GM23338 (cell line): ENCODE data around the gene CD3D. TPM values are rescaled to one million over a fixed set of nuclear protein-coding genes. Genes with fewer than 3 reads are reported as not detected.

Experiments
- ATAC-seq: fragments of 200-7000 bp; cut with Tn5 transposase; 3 replicates; pipeline ENCODE4 v1.9.1; 2020
- DNase-seq: peaks from one replicate; pipeline ENCODE4 v3.0.0-alpha.2; 2015; ENCODE audit warnings: low spot score
- H2AFZ ChIP-seq: fragments of 200-600 bp; sonication (generic); 2 replicates; pipeline ENCODE4 v1.8.0; 2016; ENCODE audit warnings: antibody characterized with exemption, mild to moderate bottlenecking, moderate library complexity
- H3F3A ChIP-seq: fragments of 200-600 bp; sonication (generic); replicated peaks from 2 replicates; pipeline ENCODE4 v1.8.0; 2017; ENCODE audit warnings: antibody characterized with exemption, mixed run types, low read depth
- H3K27ac ChIP-seq: fragments of 200-600 bp; sonication (generic); 2 replicates; pipeline ENCODE4 v1.6.1; 2016; ENCODE audit warnings: low read depth
- H3K27me3 ChIP-seq: fragments of 200-600 bp; sonication (generic); 2 replicates; pipeline ENCODE4 v1.8.0; 2016; ENCODE audit warnings: mild to moderate bottlenecking, mixed run types, moderate library complexity; ENCODE audit not compliant: insufficient read depth
- H3K36me3 ChIP-seq: fragments of 200-600 bp; sonication (generic); 2 replicates; pipeline ENCODE4 v1.8.0; 2016; ENCODE audit warnings: mild to moderate bottlenecking; ENCODE audit not compliant: insufficient read depth
- H3K4me1 ChIP-seq: fragments of 200-600 bp; sonication (generic); 2 replicates; pipeline ENCODE4 v1.8.0; 2016; ENCODE audit warnings: mild to moderate bottlenecking, moderate library complexity; ENCODE audit not compliant: insufficient read depth
- H3K4me2 ChIP-seq: fragments of 200-600 bp; sonication (generic); 2 replicates; pipeline ENCODE4 v1.7.1; 2017; ENCODE audit warnings: mixed run types
- H3K4me3 ChIP-seq: fragments of 200-600 bp; sonication (generic); 2 replicates; pipeline ENCODE4 v1.6.1; 2016; ENCODE audit warnings: mixed run types
- H3K79me2 ChIP-seq: fragments of 200-600 bp; sonication (generic); replicated peaks from 2 replicates; pipeline ENCODE4 v1.8.0; 2017; ENCODE audit warnings: mild to moderate bottlenecking; ENCODE audit not compliant: insufficient read depth
- H3K9me2 ChIP-seq: fragments of 200-600 bp; sonication (generic); 2 replicates; pipeline ENCODE4 v1.8.0; 2017; ENCODE audit not compliant: insufficient read depth
- H4K20me1 ChIP-seq: fragments of 200-600 bp; sonication (generic); replicated peaks from 2 replicates; pipeline ENCODE4 v1.8.0; 2017; ENCODE audit warnings: mild to moderate bottlenecking; ENCODE audit not compliant: insufficient read depth
- H3K27ac Mint-ChIP-seq: 2 replicates; pipeline ENCODE4 v1.8.0; 2020; ENCODE audit warnings: inconsistent platforms, mild to moderate bottlenecking, moderate library complexity, mixed read lengths
- H3K27me3 Mint-ChIP-seq: 3 replicates; pipeline ENCODE4 v1.8.0; 2022; ENCODE audit warnings: low read depth, mild to moderate bottlenecking, moderate library complexity, mixed read lengths, inconsistent platforms; ENCODE audit not compliant: insufficient read depth, poor library complexity
- H3K36me3 Mint-ChIP-seq: 3 replicates; pipeline ENCODE4 v1.8.0; 2021; ENCODE audit warnings: low read depth, mild to moderate bottlenecking, inconsistent platforms, moderate library complexity, mixed read lengths
- H3K4me1 Mint-ChIP-seq: 3 replicates; pipeline ENCODE4 v1.8.0; 2020; ENCODE audit warnings: mild to moderate bottlenecking, inconsistent platforms, mixed read lengths
- H3K4me3 Mint-ChIP-seq: 3 replicates; pipeline ENCODE4 v1.8.0; 2021; ENCODE audit warnings: moderate library complexity, mild to moderate bottlenecking, inconsistent platforms, mixed read lengths
- H3K9me3 Mint-ChIP-seq: 3 replicates; pipeline ENCODE4 v1.8.0; 2020; ENCODE audit warnings: moderate library complexity, mild to moderate bottlenecking, inconsistent platforms, mixed read lengths
- CREB1 ChIP-seq: fragments of 250-450 bp; sonication (Bioruptor Pico); IDR thresholded peaks from 2 replicates; pipeline ENCODE4 v1.5.0; 2020; ENCODE audit warnings: low read depth, mild to moderate bottlenecking, moderate library complexity
- CTCF ChIP-seq, 2 experiments: fragments of 200-600 bp in 1 of 2; sonication (generic) in 1 of 2; conservative IDR thresholded peaks; 2 replicates each; pipeline versions ENCODE4 v1.5.1 to v1.6.1; 2016 to 2017; ENCODE audit warnings: antibody characterized with exemption in 2 of 2, low read depth in 2 of 2, mild to moderate bottlenecking in 2 of 2, moderate library complexity in 1 of 2
- ETS1 ChIP-seq: IDR thresholded peaks from 2 replicates; pipeline ENCODE4 v1.6.1; 2016; ENCODE audit warnings: antibody characterized with exemption
- EZH2 ChIP-seq: fragments of 200-600 bp; sonication (generic); IDR thresholded peaks from one replicate; pipeline ENCODE4 v1.8.0; 2017; ENCODE audit warnings: antibody characterized with exemption, mild to moderate bottlenecking, low read depth; ENCODE audit not compliant: unreplicated experiment
- EZH2phosphoT487 ChIP-seq: fragments of 200-600 bp; sonication (generic); IDR thresholded peaks from one replicate; pipeline ENCODE4 v1.8.1; 2018; ENCODE audit warnings: antibody characterized with exemption; ENCODE audit not compliant: unreplicated experiment
- JUNB ChIP-seq: IDR thresholded peaks from one replicate; pipeline ENCODE4 v1.6.1; 2016; ENCODE audit warnings: antibody characterized with exemption; ENCODE audit not compliant: unreplicated experiment
- NANOG ChIP-seq: IDR thresholded peaks from 2 replicates; pipeline ENCODE4 v1.6.1; 2016; ENCODE audit warnings: antibody characterized with exemption, borderline replicate concordance
- POLR2AphosphoS5 ChIP-seq: IDR thresholded peaks from 2 replicates; pipeline ENCODE4 v1.6.1; 2016; ENCODE audit warnings: antibody characterized with exemption, low read depth
- REST ChIP-seq: IDR thresholded peaks from one replicate; pipeline ENCODE4 v1.6.1; 2018; ENCODE audit warnings: antibody characterized with exemption; ENCODE audit not compliant: unreplicated experiment
- STAT1 ChIP-seq: IDR thresholded peaks from one replicate; pipeline ENCODE4 v1.6.1; 2016; ENCODE audit warnings: antibody characterized with exemption; ENCODE audit not compliant: unreplicated experiment
- ZNF114 ChIP-seq: fragments of 250-450 bp; sonication (Bioruptor Pico); IDR thresholded peaks from 2 replicates; pipeline ENCODE4 v1.5.0; 2020; ENCODE audit warnings: mild to moderate bottlenecking, moderate library complexity
- ZNF331 ChIP-seq: fragments of 250-450 bp; sonication (Bioruptor Pico); IDR thresholded peaks from 2 replicates; pipeline ENCODE4 v1.5.0; 2020; ENCODE audit warnings: low read depth, mild to moderate bottlenecking, moderate library complexity
- ZNF462 ChIP-seq: fragments of 250-450 bp; sonication (Bioruptor Pico); IDR thresholded peaks from 2 replicates; pipeline ENCODE4 v1.5.0; 2020; ENCODE audit warnings: mild to moderate bottlenecking, moderate library complexity
- polyA plus RNA-seq: library from polyadenylated mRNA; unstranded; fragments of >200 nt; fragmentation: Nextera tagmentation; extraction: Ambion mirVana; gene quantifications from 2 replicates; pipeline ENCODE4 v1.2.1, GENCODE V29; 2016
- total RNA-seq: library from RNA; depleted of rRNA; stranded (reverse); fragments of >200 nt; shearing (Covaris generic); gene quantifications from 2 replicates; pipeline ENCODE4 v1.2.3, GENCODE V29; 2014

The CD3D gene
- total and polyA plus RNA-seq, 2 experiments from 2014 or later = not detected

- Mint-ChIP-seq H3K36me3 (no peaks in the 10 kb centered on the region), H3K27ac (no peak overlapping the region), H3K4me3 (no peak overlapping the region), H3K4me1 (peaks cover 30% of the 10 kb centered on the region), H3K9me3 (no peaks in the 10 kb centered on the region), H3K27me3 (peaks cover 7% of the 10 kb centered on the region)
- Histone ChIP-seq H2AFZ (no peak overlapping the region), H3K27ac (no peak overlapping the region), H3K4me2 (no peak overlapping the region), H3F3A (peaks cover 9% of the 10 kb centered on the region), H3K9me2 (no peaks in the 10 kb centered on the region), H3K79me2 (no peaks in the 10 kb centered on the region), H3K4me3 (no peak overlapping the region), H4K20me1 (no peaks in the 10 kb centered on the region), H3K27me3 (peaks cover 17% of the 10 kb centered on the region; the same call in 1 of the 2 replicates), H3K36me3 (no peaks in the 10 kb centered on the region), H3K4me1 (peaks cover 23% of the 10 kb centered on the region)
- ATAC-seq (no peak), DNase-seq (no peak)
- TF ChIP-seq NANOG (no peak), CTCF (conservative IDR thresholded peaks at IDR 0.05; ENCODE audit: low read depth in 2 of 2) (no peak), ZNF462 (CRISPR knock-in tag) (no peak), ZNF331 (CRISPR knock-in tag) (no peak), EZH2 (no peak), EZH2phosphoT487 (no peak), CREB1 (CRISPR knock-in tag) (no peak), ZNF114 (CRISPR knock-in tag) (no peak), STAT1 (no peak), JUNB (no peak), POLR2AphosphoS5 (no peak), REST (no peak), ETS1 (no peak)
Observed at GRCh38 chr11:118318581-118319336, 23.7 kb downstream of the CD3D start.
